Stimulated activated CD8-positive, alpha-beta memory T cell treated with anti-CD3 and anti-CD28 coated beads, Interleukin-12 subunit alpha, Interleukin-12 subunit beta, amount 100 ng/mL, for 24 hours (primary cell): ENCODE measurements around the gene ALOX15.
"Not testable (repeated sequence)": the region's sequence is repeated elsewhere in the genome, so short reads cannot be mapped to it uniquely, and the experiment has no call there.

Experiments
- DNase-seq: peaks from one replicate; pipeline ENCODE4 v3.0.0-alpha.2; 2020; ENCODE audit errors: extremely low read depth

The ALOX15 gene

DNA sequence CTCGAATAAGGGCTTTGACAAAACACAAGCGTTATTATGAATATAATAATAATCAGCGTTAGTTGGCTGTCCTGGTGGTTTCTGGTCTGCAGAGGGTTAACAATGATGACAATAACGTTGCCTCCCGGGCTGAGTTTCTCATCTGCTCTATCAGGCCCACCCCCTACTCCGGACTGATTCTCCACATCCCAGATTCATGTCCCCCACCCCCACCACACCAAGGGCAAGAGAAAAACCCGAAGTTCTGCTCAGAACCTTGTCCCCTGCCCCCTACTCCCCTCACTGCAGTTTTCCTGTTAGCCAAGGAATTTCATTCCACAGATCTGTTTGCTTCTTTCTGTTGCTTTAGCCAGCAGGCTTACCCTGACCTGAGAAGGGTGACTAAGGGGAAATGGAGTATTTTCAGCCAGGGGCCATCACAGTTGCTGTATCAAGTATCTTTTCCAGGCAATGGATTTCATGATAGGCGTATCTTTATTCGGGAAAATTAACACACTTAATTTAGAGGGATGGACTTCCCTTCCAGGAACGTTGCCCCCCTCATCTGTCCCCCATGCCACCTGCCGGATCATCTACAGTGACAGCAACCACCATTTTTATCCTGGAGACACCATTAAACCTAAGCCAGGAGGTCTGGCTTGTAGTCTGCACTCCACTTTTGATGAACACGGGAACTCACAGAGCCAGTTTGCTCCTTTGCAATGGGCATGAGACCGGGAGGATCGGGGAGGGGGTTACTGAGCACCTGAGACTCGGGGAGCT is 23.7 kb downstream of the ALOX15 start:
- no peak for DNase-seq

- DNase-seq, result no peak
Measured at GRCh38 chr17:4617090-4617489, 24.4 kb downstream of the ALOX15 start.

GRCh38 chr17:4616476-4616875 is 25.0 kb downstream of the ALOX15 start:
- no peak for DNase-seq

GRCh38 chr17:4610656-4611055 is 30.8 kb downstream of the ALOX15 start:
- no peak for DNase-seq

DNA sequence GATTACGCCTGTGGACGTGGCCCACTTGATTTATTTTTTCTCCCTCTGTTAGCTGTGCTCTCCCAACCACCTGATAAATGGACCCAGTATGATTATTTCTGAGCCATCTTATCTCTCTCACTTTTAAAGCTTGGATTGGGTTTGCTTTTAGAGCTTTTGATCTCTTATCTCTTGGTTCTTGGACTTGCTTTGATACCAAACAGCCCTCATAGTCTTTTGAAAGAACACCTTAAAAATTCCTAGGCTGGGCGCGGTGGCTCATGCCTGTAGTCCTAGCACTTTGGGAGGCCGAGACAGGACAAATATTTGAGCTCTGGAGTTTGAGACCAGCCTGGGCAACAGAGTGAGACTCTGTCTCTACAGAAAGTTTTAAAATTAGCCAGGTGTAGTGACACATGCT is 31.3 kb downstream of the ALOX15 start:
- no peak for DNase-seq

GRCh38 chr17:4609761-4610160 is 31.7 kb downstream of the ALOX15 start:
- DNase-seq, result no peak

GRCh38 chr17:4607773-4608187 is 33.7 kb downstream of the ALOX15 start:
- no peak for DNase-seq

- no peak for DNase-seq
Measured at GRCh38 chr17:4607261-4607741, 34.2 kb downstream of the ALOX15 start.

- DNase-seq, result no peak
Measured at GRCh38 chr17:4605826-4606225, 35.7 kb downstream of the ALOX15 start.

DNA sequence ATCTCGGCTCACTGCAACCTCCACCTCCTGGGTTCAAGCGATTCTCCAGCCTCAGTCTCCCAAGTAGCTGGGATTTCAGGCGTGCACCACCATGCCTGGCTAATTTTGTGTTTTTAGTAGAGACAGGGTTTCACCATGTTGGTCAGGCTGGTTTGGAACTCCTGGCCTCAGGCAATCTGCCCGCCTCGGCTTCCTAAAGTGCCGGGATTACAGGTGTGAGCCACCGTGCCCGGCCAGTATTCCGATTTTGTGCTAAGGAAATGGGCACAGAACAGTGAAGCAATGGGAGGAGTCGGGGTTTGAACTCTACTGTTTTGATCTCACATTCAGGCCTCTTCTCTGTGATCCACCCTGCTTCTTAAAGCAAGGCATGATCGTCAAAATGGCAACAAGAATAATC is 36.7 kb downstream of the ALOX15 start:
- not testable (repeated sequence) for DNase-seq

- no peak for DNase-seq
Measured at GRCh38 chr17:4604111-4604644, 37.3 kb downstream of the ALOX15 start.

- DNase-seq, result no peak
Measured at GRCh38 chr17:4602041-4602440, 39.4 kb downstream of the ALOX15 start.

DNA sequence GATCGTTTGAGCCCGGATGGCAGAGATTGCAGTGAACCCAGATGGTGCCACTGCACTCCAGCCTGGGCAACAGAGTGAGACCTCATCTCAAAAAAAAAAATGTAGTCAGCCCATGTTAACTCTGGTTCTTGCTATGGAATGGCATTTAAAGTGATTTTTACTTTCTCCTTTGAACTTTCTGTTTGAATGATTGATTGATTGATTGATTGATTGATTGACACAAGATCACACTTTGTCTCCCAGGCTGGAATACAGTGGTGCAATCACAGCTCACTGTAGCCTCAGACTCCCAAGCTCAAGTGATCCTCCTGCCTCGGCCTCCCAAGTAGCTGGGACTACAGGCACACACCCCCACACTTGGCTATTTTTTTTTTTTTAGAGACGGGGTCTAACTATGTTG is 40.2 kb downstream of the ALOX15 start:
- DNase-seq, result no peak

DNA sequence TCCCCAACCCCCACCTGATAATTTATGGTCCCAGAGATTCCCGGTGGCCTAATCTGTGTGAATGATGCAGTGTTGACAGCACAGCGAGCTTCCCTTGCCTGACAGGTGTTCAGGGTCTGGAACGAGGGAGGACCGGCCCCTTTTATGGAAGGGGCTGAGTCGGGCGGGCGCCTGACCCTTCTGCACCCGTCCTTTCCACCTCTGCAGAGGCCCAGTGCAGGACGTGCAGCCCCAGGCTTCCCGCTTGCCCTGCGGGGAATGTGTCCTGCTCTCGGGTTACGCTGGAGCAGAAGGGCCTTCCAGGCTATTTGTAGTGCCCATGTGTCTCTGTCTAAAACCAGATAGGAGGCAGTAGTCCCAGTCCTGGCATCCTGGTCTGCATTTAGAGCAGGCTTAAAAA is 40.9 kb downstream of the ALOX15 start:
- DNase-seq, result no peak

DNA sequence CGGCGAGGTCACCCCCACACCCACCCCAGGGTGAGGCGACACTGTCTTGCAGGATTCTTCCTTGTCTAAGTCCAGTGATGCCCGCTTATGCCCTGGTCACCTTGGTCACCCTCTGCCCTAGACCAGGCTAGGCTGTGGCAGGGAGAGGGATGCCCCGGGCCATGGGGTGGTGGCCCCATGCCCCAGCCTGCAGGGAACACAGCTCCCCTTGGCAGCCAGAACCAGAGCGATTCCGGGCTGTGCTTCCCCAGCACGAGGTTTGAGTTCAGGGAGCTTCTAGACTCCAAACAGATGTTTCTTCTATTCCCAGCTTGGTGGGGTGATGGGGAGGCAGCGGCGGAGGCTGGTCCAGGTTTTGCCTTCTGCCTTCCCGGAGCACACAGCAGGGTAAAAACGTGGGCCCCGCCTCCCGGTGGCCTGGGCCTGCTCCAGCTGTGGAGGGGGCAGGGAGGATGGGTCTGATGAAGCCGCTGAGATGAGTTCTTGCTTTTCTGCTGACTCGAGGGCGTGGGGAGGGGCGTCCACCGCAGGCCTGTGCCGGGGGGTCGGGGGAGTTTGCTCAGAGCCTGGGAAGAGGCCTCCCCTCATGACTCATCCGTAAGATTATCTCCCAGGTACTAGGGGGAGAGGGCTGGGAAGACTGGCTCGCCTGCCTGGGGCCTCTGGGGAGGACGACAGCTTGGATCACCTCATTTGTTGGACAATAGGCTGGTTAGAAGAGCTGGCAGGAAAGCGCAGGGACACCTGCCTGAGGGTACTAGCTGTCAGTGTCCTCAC is 41.8 kb downstream of the ALOX15 start:
- DNase-seq, result no peak

- DNase-seq, result no peak
Measured at GRCh38 chr17:4598776-4599504, 42.5 kb downstream of the ALOX15 start.

DNA sequence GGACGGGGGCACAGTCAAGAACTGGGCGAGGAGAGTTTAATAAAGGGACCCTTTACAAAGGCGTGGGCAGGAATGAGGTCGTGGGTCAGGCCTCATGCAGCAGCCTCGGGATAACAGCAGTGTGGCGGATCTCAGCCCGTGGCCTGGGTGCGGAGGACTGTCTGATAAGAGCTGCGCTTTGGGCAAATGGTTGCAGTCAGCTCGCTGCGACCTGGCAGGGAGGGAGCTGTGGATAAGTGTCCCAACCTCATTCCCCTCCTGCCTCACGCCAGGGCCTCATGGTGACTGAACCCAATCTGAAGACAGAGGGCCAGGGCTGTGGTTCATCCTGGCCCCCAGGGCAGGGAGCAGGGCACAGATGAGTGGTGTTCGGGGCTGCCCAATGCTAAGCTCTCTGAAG is 43.5 kb downstream of the ALOX15 start:
- DNase-seq, result no peak

DNA sequence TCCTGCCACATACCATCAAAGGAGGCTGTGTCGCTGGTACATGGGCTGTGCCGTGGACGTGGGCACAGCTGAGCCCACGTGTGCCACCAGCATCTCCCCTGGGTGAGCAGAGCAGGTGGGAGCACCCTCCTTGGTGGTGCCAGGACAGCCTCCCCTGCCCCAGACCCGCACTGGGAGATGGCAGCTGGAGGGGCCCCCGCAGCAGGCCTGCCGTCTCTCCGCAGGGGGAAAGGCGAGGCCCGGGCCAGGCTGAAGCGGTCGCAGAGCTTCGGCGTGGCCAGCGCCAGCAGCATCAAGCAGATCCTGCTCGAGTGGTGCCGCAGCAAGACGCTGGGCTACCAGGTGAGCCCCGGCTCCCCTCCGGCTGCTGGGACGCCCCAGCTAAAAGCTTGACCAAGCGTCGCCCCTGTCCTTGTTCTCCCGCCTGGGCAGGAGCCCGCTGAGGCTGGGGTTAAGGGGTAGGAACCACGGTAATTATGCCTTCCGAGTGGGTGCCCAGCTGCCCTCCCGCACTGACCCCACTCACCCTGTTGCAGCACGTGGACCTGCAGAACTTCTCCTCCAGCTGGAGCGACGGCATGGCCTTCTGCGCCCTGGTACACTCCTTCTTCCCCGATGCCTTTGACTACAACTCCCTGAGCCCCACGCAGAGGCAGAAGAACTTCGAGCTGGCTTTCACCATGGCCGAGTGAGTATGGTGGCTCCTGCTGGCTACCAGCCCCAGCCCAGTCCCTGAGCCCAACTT is 44.7 kb downstream of the ALOX15 start:
- no peak for DNase-seq

- not testable (repeated sequence) for DNase-seq
Measured at GRCh38 chr17:4595685-4596342, 45.7 kb downstream of the ALOX15 start.

GRCh38 chr17:4594931-4595684 is 46.4 kb downstream of the ALOX15 start:
- no peak for DNase-seq
